Karpas-422 (cell line): ENCODE results near the gene OXCT1. TPM values are rescaled to one million over a fixed set of nuclear protein-coding genes. Genes with fewer than 3 reads are reported as not detected.
A peak's percentile ranks its signal among the peaks of the same experiment; 100 is the strongest.
"Not testable (repeated sequence)": the region's sequence is repeated elsewhere in the genome, so short reads cannot be mapped to it uniquely, and the experiment has no call there.

Experiments
- DNase-seq: peaks from one replicate; pipeline ENCODE4 v3.0.0-alpha.2; 2015
- H2AFZ ChIP-seq: fragments of 200-600 bp; sonication (generic); 2 replicates; pipeline ENCODE4 v1.6.1; 2014; ENCODE audit warnings: antibody characterized with exemption, low read length, mixed read lengths
- H3K27ac ChIP-seq: fragments of 200-600 bp; sonication (generic); 2 replicates; pipeline ENCODE4 v1.5.1; 2014; ENCODE audit warnings: mild to moderate bottlenecking, low read length, moderate library complexity
- H3K27me3 ChIP-seq: fragments of 200-600 bp; sonication (generic); 2 replicates; pipeline ENCODE4 v1.6.1; 2014; ENCODE audit warnings: low read length, mixed read lengths
- H3K36me3 ChIP-seq: fragments of 200-600 bp; sonication (generic); 2 replicates; pipeline ENCODE4 v1.6.1; 2014; ENCODE audit warnings: low read length, mixed read lengths; ENCODE audit not compliant: insufficient read depth
- H3K4me1 ChIP-seq: fragments of 200-600 bp; sonication (generic); 2 replicates; pipeline ENCODE4 v1.6.1; 2014; ENCODE audit warnings: mild to moderate bottlenecking, low read length, mixed read lengths
- H3K4me2 ChIP-seq: fragments of 200-600 bp; sonication (generic); 2 replicates; pipeline ENCODE4 v1.6.1; 2014; ENCODE audit warnings: low read length, low read depth, mild to moderate bottlenecking; ENCODE audit not compliant: poor library complexity, severe bottlenecking
- H3K4me3 ChIP-seq: fragments of 200-600 bp; sonication (generic); 2 replicates; pipeline ENCODE4 v1.5.1; 2014; ENCODE audit warnings: mild to moderate bottlenecking, antibody characterized with exemption, low read length, mixed read lengths
- H3K79me2 ChIP-seq: fragments of 200-600 bp; sonication (generic); 2 replicates; pipeline ENCODE4 v1.6.1; 2014; ENCODE audit warnings: mild to moderate bottlenecking, low read length, mixed read lengths
- H3K9ac ChIP-seq: fragments of 200-600 bp; sonication (generic); 2 replicates; pipeline ENCODE4 v1.6.0; 2014; ENCODE audit warnings: low read length
- H3K9me2 ChIP-seq: fragments of 200-600 bp; sonication (generic), shearing (Covaris generic); replicated peaks from 2 replicates; pipeline ENCODE4 v1.6.0; 2014; ENCODE audit warnings: mild to moderate bottlenecking, low read length, moderate library complexity; ENCODE audit not compliant: insufficient read depth
- H3K9me3 ChIP-seq: fragments of 300-700, 200-600 bp; sonication (generic); 2 replicates; pipeline ENCODE4 v1.6.1; 2014; ENCODE audit warnings: low read length, mixed read lengths
- H4K20me1 ChIP-seq: fragments of 200-600 bp; sonication (generic); 2 replicates; pipeline ENCODE4 v1.6.1; 2014; ENCODE audit warnings: mild to moderate bottlenecking, antibody characterized with exemption, low read length, low read depth; ENCODE audit not compliant: insufficient read depth
- total RNA-seq: library from RNA; depleted of rRNA; stranded (reverse); fragments of >200 nt; shearing (Covaris generic); gene quantifications from 2 replicates; pipeline ENCODE4 v1.2.3, GENCODE V29; 2014; ENCODE audit warnings: low replicate concordance

The OXCT1 gene
- total RNA-seq, 1 experiment from 2014 or later = 62.8 TPM

GRCh38 chr5:41742608-41743007 is 127.6 kb downstream of the OXCT1 start:
- not testable (repeated sequence) for H3K27me3 ChIP-seq, H2AFZ ChIP-seq, H3K4me3 ChIP-seq, H3K9me3 ChIP-seq, H3K4me2 ChIP-seq, H4K20me1 ChIP-seq, H3K9ac ChIP-seq, DNase-seq, H3K4me1 ChIP-seq, H3K27ac ChIP-seq, H3K9me2 ChIP-seq, H3K79me2 ChIP-seq
- peaks cover 31% of the 10 kb centered on the region for H3K36me3 ChIP-seq

- no peaks in the 10 kb centered on the region for H3K9me2 ChIP-seq
- no peaks in the 10 kb centered on the region for H3K4me1 ChIP-seq
- H3K4me3 ChIP-seq = no peak overlapping the region
- peaks cover 34% of the 10 kb centered on the region for H3K36me3 ChIP-seq
- no peaks in the 10 kb centered on the region for H3K79me2 ChIP-seq
- no peaks in the 10 kb centered on the region for H3K9me3 ChIP-seq
- no peak overlapping the region for H3K4me2 ChIP-seq
- no peak overlapping the region for H3K9ac ChIP-seq
- H4K20me1 ChIP-seq = no peaks in the 10 kb centered on the region
- H3K27ac ChIP-seq = no peak overlapping the region
- DNase-seq = no peak
- no peak overlapping the region for H2AFZ ChIP-seq
- H3K27me3 ChIP-seq = no peaks in the 10 kb centered on the region
These were observed 131.4 kb downstream of the OXCT1 start for GRCh38 chr5:41738710-41739354.

- no peaks in the 10 kb centered on the region for H3K9me2 ChIP-seq
- H3K27ac ChIP-seq = no peak overlapping the region
- H3K4me3 ChIP-seq = no peak overlapping the region
- H3K27me3 ChIP-seq = no peaks in the 10 kb centered on the region
- no peak overlapping the region for H2AFZ ChIP-seq
- peaks cover 34% of the 10 kb centered on the region for H3K36me3 ChIP-seq
- no peak overlapping the region for H3K9ac ChIP-seq
- no peaks in the 10 kb centered on the region for H3K79me2 ChIP-seq
- no peak overlapping the region for H3K4me2 ChIP-seq
- no peaks in the 10 kb centered on the region for H3K4me1 ChIP-seq
- H4K20me1 ChIP-seq = no peaks in the 10 kb centered on the region
- no peaks in the 10 kb centered on the region for H3K9me3 ChIP-seq
- peak; percentile 20 for DNase-seq
These were observed 133.6 kb downstream of the OXCT1 start for GRCh38 chr5:41736641-41737040.

- peaks cover 36% of the 10 kb centered on the region for H3K36me3 ChIP-seq
- H3K4me3 ChIP-seq = no peak overlapping the region
- no peaks in the 10 kb centered on the region for H3K79me2 ChIP-seq
- H3K4me1 ChIP-seq = no peaks in the 10 kb centered on the region
- H3K27ac ChIP-seq = no peak overlapping the region
- H3K9me2 ChIP-seq = no peaks in the 10 kb centered on the region
- H3K9ac ChIP-seq = no peak overlapping the region
- no peaks in the 10 kb centered on the region for H3K9me3 ChIP-seq
- DNase-seq = peak; percentile 2
- H2AFZ ChIP-seq = no peak overlapping the region
- no peak overlapping the region for H3K4me2 ChIP-seq
- H3K27me3 ChIP-seq = no peaks in the 10 kb centered on the region
- H4K20me1 ChIP-seq = no peaks in the 10 kb centered on the region
These were observed 135.0 kb downstream of the OXCT1 start for GRCh38 chr5:41735213-41735612.

GRCh38 chr5:41729381-41729780 is 140.8 kb downstream of the OXCT1 start:
- not testable (repeated sequence) for H3K27me3 ChIP-seq, H2AFZ ChIP-seq, H3K9me2 ChIP-seq, DNase-seq, H3K9me3 ChIP-seq, H3K9ac ChIP-seq, H3K79me2 ChIP-seq, H4K20me1 ChIP-seq, H3K4me2 ChIP-seq, H3K27ac ChIP-seq, H3K4me3 ChIP-seq, H3K4me1 ChIP-seq
- H3K36me3 ChIP-seq = 0 out of 2 replicates have a peak, but pooled peaks cover 11% of the 10 kb centered on the region

- Histone ChIP-seq H2AFZ (no peak overlapping the region), H3K9me2 (no peaks in the 10 kb centered on the region), H3K36me3 (0 out of 2 replicates have a peak, but pooled peaks cover 11% of the 10 kb centered on the region), H3K9ac (no peak overlapping the region), H3K79me2 (no peaks in the 10 kb centered on the region), H3K4me2 (no peak overlapping the region), H3K27me3 (no peaks in the 10 kb centered on the region), H3K4me3 (no peak overlapping the region), H3K4me1 (no peaks in the 10 kb centered on the region), H4K20me1 (no peaks in the 10 kb centered on the region), H3K9me3 (no peaks in the 10 kb centered on the region), H3K27ac (no peak overlapping the region)
- peak; percentile 2 for DNase-seq
These were observed 141.9 kb downstream of the OXCT1 start for GRCh38 chr5:41728281-41728680.

- no peaks in the 10 kb centered on the region for H3K27me3 ChIP-seq
- H3K9ac ChIP-seq = no peak overlapping the region
- H3K27ac ChIP-seq = no peak overlapping the region
- H2AFZ ChIP-seq = no peak overlapping the region
- DNase-seq = no peak
- no peaks in the 10 kb centered on the region for H3K9me3 ChIP-seq
- no peaks in the 10 kb centered on the region for H3K4me1 ChIP-seq
- H3K4me3 ChIP-seq = no peak overlapping the region
- H3K79me2 ChIP-seq = no peaks in the 10 kb centered on the region
- no peaks in the 10 kb centered on the region for H4K20me1 ChIP-seq
- no peak overlapping the region for H3K4me2 ChIP-seq
- no peaks in the 10 kb centered on the region for H3K36me3 ChIP-seq
- H3K9me2 ChIP-seq = no peaks in the 10 kb centered on the region
These were observed 147.8 kb downstream of the OXCT1 start for GRCh38 chr5:41722359-41722950.

- Histone ChIP-seq H3K4me1 (no peaks in the 10 kb centered on the region), H3K27ac (no peak overlapping the region), H3K9me3 (no peaks in the 10 kb centered on the region), H3K27me3 (no peaks in the 10 kb centered on the region), H3K9ac (no peak overlapping the region), H3K9me2 (no peaks in the 10 kb centered on the region), H4K20me1 (no peaks in the 10 kb centered on the region), H3K4me2 (no peak overlapping the region), H3K4me3 (no peak overlapping the region), H3K36me3 (no peaks in the 10 kb centered on the region), H3K79me2 (no peaks in the 10 kb centered on the region), H2AFZ (no peak overlapping the region)
- no peak for DNase-seq
These were observed 148.7 kb downstream of the OXCT1 start for GRCh38 chr5:41721516-41721915.
